Measurements from ENCODE around the gene ARHGAP12. TPM values are rescaled to one million over a fixed set of nuclear protein-coding genes. Genes with fewer than 3 reads are reported as not detected.

ARHGAP12 gene
- polyA plus RNA-seq, 2 donors = 6.9 to 19.8 TPM

DNA sequence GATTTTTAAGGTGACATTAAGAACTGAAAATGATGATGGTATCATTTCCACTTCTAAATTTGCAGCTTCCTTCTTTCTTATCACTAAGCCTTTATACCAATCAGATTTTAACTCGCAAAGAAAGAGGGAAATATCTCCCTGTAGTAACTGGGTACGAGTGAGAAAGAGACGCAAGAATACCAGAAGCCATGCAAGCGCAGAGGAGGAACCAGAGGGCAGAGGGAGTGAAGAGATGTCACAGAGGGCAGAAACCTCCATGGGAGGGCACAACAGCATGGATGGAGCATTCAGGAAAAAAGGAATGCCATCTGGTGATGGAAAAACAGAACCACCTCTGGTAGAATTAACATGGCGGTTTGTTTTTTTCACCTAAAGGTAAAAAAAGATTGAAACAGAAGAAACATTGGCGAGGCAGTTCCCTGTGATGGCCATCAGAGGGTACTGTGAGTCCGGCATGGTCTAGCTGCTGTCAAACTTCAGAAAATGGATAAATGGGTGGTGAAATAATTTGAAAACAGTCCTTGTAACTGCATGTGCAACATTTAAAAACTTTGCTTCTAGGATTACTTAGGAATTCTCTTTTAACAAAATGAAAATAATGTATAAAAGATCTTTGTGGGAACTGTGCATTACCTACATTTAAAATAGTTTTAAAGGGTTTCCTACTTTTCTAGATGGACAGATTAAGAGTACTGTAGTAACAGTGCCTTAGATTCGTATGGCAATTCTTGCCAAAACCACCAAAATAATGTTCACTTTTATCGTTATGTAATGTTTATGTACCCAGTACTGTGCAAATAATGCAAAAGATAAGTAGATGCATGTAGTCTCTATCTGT is 91.8 kb downstream of the ARHGAP12 start:
- no peaks in the 10 kb centered on the region for H3K9me3 ChIP-seq (ENCODE audit: control insufficient read depth in 2 of 2, insufficient read depth in 1 of 2, low read depth in 1 of 2, low read length in 1 of 2)
- no peaks in the 10 kb centered on the region for H3K27me3 ChIP-seq (ENCODE audit: control insufficient read depth in 1 of 2, insufficient read depth in 2 of 2, low read length in 2 of 2)
- no peaks in the 10 kb centered on the region for H3K4me1 ChIP-seq (ENCODE audit: control insufficient read depth in 2 of 2, insufficient read depth in 2 of 2, low read length in 1 of 2)
- no peak overlapping the region for H3K27ac ChIP-seq (ENCODE audit: low read depth in 2 of 2, low read length in 1 of 2)
- no peak overlapping the region for H3K4me3 ChIP-seq (ENCODE audit: low read depth in 1 of 2, low read length in 2 of 2)
- 81 to 87% methylated on average over 9 of the region's 9 CpGs for WGBS, 2 donors
- H3K36me3 ChIP-seq (ENCODE audit: control insufficient read depth in 2 of 2, insufficient read depth in 2 of 2, low read length in 1 of 2) = no peaks in the 10 kb centered on the region

DNA sequence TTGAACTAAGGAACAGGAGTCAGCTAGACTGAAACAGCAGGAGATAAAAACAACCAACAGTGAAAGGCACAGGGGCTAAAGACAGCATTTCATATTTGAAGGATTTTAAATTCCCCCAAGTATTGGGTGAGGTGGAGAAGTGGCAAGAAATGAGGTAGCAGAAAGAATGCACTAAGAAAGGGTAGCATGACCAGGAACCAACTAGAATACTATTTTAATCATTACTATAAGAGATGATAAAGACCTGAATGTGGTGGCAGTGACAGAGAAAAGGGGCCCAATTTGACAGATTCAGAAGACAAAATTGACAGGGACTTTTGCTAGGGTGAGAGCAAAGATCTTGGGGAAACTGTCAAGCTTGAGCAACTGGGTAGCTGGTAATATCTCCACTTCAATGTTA is 94.9 kb downstream of the ARHGAP12 start:
- H3K36me3 ChIP-seq (ENCODE audit: control insufficient read depth in 2 of 2, insufficient read depth in 2 of 2, low read length in 1 of 2) = no peaks in the 10 kb centered on the region

DNA sequence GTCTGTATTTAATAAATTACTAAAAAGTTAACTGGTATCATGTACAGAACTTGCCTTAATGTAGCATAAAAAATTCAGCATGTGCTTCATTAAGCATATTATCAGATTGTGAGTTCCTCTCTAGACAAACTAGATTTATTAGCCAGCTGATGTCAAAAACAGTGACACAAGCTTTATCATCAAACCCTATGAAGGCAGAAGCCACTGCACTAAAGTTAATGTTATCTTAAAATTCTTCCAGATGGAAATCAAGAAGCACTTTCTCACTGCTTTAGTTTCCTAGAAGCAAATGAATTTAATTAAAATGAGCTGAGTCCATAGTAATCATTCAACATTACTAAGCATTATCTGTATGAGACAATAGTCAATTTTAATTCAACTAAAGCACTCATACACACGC is 96.4 kb downstream of the ARHGAP12 start:
- 92 to 93% methylated on average over 1 of the region's 1 CpG for WGBS, 2 donors
- no peaks in the 10 kb centered on the region for H3K4me1 ChIP-seq (ENCODE audit: control insufficient read depth in 2 of 2, insufficient read depth in 2 of 2, low read length in 1 of 2)
- H3K27ac ChIP-seq (ENCODE audit: low read depth in 2 of 2, low read length in 1 of 2) = no peak overlapping the region
- H3K27me3 ChIP-seq (ENCODE audit: control insufficient read depth in 1 of 2, insufficient read depth in 2 of 2, low read length in 2 of 2) = no peaks in the 10 kb centered on the region
- no peaks in the 10 kb centered on the region for H3K9me3 ChIP-seq (ENCODE audit: control insufficient read depth in 2 of 2, insufficient read depth in 1 of 2, low read depth in 1 of 2, low read length in 1 of 2)
- no peaks in the 10 kb centered on the region for H3K36me3 ChIP-seq (ENCODE audit: control insufficient read depth in 2 of 2, insufficient read depth in 2 of 2, low read length in 1 of 2)
- no peak overlapping the region for H3K4me3 ChIP-seq (ENCODE audit: low read depth in 1 of 2, low read length in 2 of 2)

More for the DNA sequence above, 94.9 kb downstream of the ARHGAP12 start:
- Histone ChIP-seq H3K9me3 (ENCODE audit: control insufficient read depth in 2 of 2, insufficient read depth in 1 of 2, low read depth in 1 of 2, low read length in 1 of 2) (no peaks in the 10 kb centered on the region), H3K4me1 (ENCODE audit: control insufficient read depth in 2 of 2, insufficient read depth in 2 of 2, low read length in 1 of 2) (no peaks in the 10 kb centered on the region), H3K4me3 (ENCODE audit: low read depth in 1 of 2, low read length in 2 of 2) (no peak overlapping the region), H3K27ac (ENCODE audit: low read depth in 2 of 2, low read length in 1 of 2) (no peak overlapping the region), H3K27me3 (ENCODE audit: control insufficient read depth in 1 of 2, insufficient read depth in 2 of 2, low read length in 2 of 2) (no peaks in the 10 kb centered on the region)

DNA sequence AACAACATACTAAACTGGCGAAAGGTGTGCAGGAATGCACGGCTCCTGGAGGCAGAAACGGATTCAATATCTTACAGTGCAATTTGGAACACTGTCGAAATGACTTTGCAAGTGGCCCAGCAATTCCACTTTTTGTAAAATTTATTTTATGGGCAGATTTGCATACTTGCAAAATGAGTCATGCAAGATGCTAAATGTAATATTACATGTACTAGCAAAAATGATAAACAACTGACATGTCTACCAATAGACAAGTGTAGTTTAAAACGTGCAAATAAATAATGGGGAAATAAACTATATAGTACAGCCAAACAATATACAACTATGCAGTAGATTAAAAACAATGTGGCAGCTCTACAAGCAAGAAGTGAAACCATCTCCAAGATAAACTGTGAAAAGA is 97.7 kb downstream of the ARHGAP12 start:
- H3K9me3 ChIP-seq (ENCODE audit: control insufficient read depth in 2 of 2, insufficient read depth in 1 of 2, low read depth in 1 of 2, low read length in 1 of 2) = no peaks in the 10 kb centered on the region
- 78 to 81% methylated on average over 5 of the region's 5 CpGs for WGBS, 2 donors
- no peak overlapping the region for H3K4me3 ChIP-seq (ENCODE audit: low read depth in 1 of 2, low read length in 2 of 2)
- no peak overlapping the region for H3K27ac ChIP-seq (ENCODE audit: low read depth in 2 of 2, low read length in 1 of 2)
- no peaks in the 10 kb centered on the region for H3K4me1 ChIP-seq (ENCODE audit: control insufficient read depth in 2 of 2, insufficient read depth in 2 of 2, low read length in 1 of 2)
- H3K27me3 ChIP-seq (ENCODE audit: control insufficient read depth in 1 of 2, insufficient read depth in 2 of 2, low read length in 2 of 2) = no peaks in the 10 kb centered on the region
- H3K36me3 ChIP-seq (ENCODE audit: control insufficient read depth in 2 of 2, insufficient read depth in 2 of 2, low read length in 1 of 2) = no peaks in the 10 kb centered on the region

DNA sequence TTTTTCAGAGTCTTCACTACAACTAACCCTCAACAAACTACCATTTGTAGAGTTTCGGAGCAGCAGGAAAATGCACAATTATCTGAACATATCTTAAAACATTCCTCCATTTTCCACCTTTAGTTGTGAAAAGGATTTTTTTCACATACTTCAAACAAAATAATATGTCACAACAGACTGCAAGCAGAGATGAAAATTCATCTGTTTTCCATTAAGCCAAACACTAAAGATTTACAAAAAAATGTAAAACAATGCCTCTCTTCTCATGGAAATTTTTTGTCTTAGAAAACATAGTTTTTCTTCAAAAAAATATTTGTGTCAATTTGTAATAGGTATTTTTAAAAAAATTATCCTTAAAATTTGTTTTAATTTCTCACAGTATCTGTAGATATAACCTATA is 98.9 kb downstream of the ARHGAP12 start:
- Histone ChIP-seq H3K4me3 (ENCODE audit: low read depth in 1 of 2, low read length in 2 of 2) (no peak overlapping the region), H3K27ac (ENCODE audit: low read depth in 2 of 2, low read length in 1 of 2) (no peak overlapping the region), H3K27me3 (ENCODE audit: control insufficient read depth in 1 of 2, insufficient read depth in 2 of 2, low read length in 2 of 2) (no peaks in the 10 kb centered on the region), H3K9me3 (ENCODE audit: control insufficient read depth in 2 of 2, insufficient read depth in 1 of 2, low read depth in 1 of 2, low read length in 1 of 2) (no peaks in the 10 kb centered on the region), H3K36me3 (ENCODE audit: control insufficient read depth in 2 of 2, insufficient read depth in 2 of 2, low read length in 1 of 2) (no peaks in the 10 kb centered on the region), H3K4me1 (ENCODE audit: control insufficient read depth in 2 of 2, insufficient read depth in 2 of 2, low read length in 1 of 2) (no peaks in the 10 kb centered on the region)
- WGBS, 2 donors = 93 to 99% methylated on average over 1 of the region's 1 CpG

DNA sequence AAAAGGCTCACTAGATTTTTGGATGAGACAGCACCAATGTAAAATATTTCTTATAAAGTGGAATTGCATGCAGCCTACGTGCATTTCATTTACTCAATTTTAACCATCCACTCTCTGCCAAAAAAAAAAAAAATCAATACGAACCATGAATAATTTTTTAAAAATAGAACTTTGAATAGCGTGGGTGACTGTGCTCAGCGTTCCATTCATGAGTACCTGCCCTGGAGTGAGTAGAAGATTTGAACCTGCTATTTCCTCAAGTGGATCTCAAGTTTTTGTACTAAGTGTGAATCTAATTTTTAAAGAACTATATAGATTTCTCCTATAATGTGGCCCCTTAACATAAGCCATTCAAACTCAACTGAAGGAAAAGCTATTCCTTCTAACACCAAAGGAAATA is 105.3 kb downstream of the ARHGAP12 start:
- WGBS, 2 donors = 83 to 90% methylated on average over 4 of the region's 4 CpGs
- Histone ChIP-seq H3K4me3 (ENCODE audit: low read depth in 1 of 2, low read length in 2 of 2) (no peak overlapping the region), H3K27ac (ENCODE audit: low read depth in 2 of 2, low read length in 1 of 2) (no peak overlapping the region), H3K9me3 (ENCODE audit: control insufficient read depth in 2 of 2, insufficient read depth in 1 of 2, low read depth in 1 of 2, low read length in 1 of 2) (no peaks in the 10 kb centered on the region), H3K36me3 (ENCODE audit: control insufficient read depth in 2 of 2, insufficient read depth in 2 of 2, low read length in 1 of 2) (no peaks in the 10 kb centered on the region), H3K27me3 (ENCODE audit: control insufficient read depth in 1 of 2, insufficient read depth in 2 of 2, low read length in 2 of 2) (no peaks in the 10 kb centered on the region), H3K4me1 (ENCODE audit: control insufficient read depth in 2 of 2, insufficient read depth in 2 of 2, low read length in 1 of 2) (no peaks in the 10 kb centered on the region)

DNA sequence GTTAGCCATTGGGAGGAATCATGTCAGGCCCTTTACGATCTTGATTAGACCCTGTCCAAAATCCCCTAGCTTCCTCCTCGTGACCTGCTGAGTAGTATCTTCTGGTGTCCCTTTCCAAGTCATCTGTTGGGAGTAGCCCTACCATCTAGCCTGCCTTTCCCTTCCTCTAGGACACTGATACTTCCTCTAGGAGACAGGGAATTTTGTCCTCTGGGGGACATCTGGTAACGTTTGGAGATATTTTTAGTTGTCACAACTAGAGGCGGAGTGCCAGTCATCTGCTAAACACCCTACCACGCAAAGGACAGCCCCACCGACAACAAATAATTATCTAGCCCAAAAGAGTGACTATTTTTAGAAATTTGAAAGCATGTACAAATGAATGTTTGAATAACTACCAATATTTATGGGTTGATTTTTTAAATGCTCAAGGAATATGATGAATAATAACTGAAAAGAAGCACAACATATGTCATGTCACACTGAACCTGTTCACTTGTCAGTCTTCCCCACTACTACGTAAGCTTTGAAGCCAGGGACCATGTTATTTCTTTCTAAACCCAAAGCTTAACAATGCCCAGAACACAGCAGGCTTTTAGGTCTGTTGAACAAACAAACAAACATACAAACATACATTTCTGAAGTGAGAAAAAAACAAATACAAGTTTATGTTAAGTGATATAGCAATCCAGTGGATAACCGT is 105.9 kb downstream of the ARHGAP12 start:
- Histone ChIP-seq H3K4me3 (ENCODE audit: low read depth in 1 of 2, low read length in 2 of 2) (no peak overlapping the region), H3K27me3 (ENCODE audit: control insufficient read depth in 1 of 2, insufficient read depth in 2 of 2, low read length in 2 of 2) (no peaks in the 10 kb centered on the region), H3K9me3 (ENCODE audit: control insufficient read depth in 2 of 2, insufficient read depth in 1 of 2, low read depth in 1 of 2, low read length in 1 of 2) (no peaks in the 10 kb centered on the region), H3K27ac (ENCODE audit: low read depth in 2 of 2, low read length in 1 of 2) (no peak overlapping the region), H3K36me3 (ENCODE audit: control insufficient read depth in 2 of 2, insufficient read depth in 2 of 2, low read length in 1 of 2) (no peaks in the 10 kb centered on the region), H3K4me1 (ENCODE audit: control insufficient read depth in 2 of 2, insufficient read depth in 2 of 2, low read length in 1 of 2) (no peaks in the 10 kb centered on the region)
- 81 to 85% methylated on average over 8 of the region's 8 CpGs for WGBS, 2 donors

DNA sequence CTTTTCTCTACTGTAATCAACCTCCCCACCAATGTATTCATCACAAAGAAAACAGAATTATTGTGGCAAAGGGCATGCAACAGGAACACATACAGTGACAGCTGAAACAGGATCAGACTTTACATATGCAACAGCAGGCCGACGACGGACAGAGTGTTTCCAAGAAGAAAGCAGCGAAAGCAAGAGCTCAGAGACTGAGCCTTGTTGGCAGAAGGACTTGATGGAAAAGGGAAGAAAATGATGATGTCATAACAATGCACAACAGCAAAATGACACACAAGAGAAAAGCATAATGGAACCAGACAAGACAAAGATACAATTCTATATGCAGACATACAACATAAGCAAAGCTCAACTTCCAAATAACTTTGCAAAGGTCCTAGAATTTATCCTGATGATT is 106.5 kb downstream of the ARHGAP12 start:
- H3K36me3 ChIP-seq (ENCODE audit: control insufficient read depth in 2 of 2, insufficient read depth in 2 of 2, low read length in 1 of 2) = no peaks in the 10 kb centered on the region
- H3K27me3 ChIP-seq (ENCODE audit: control insufficient read depth in 1 of 2, insufficient read depth in 2 of 2, low read length in 2 of 2) = no peaks in the 10 kb centered on the region
- H3K4me1 ChIP-seq (ENCODE audit: control insufficient read depth in 2 of 2, insufficient read depth in 2 of 2, low read length in 1 of 2) = no peaks in the 10 kb centered on the region
- 85 to 87% methylated on average over 4 of the region's 4 CpGs for WGBS, 2 donors
- no peaks in the 10 kb centered on the region for H3K9me3 ChIP-seq (ENCODE audit: control insufficient read depth in 2 of 2, insufficient read depth in 1 of 2, low read depth in 1 of 2, low read length in 1 of 2)
- H3K4me3 ChIP-seq (ENCODE audit: low read depth in 1 of 2, low read length in 2 of 2) = no peak overlapping the region
- H3K27ac ChIP-seq (ENCODE audit: low read depth in 2 of 2, low read length in 1 of 2) = no peak overlapping the region

DNA sequence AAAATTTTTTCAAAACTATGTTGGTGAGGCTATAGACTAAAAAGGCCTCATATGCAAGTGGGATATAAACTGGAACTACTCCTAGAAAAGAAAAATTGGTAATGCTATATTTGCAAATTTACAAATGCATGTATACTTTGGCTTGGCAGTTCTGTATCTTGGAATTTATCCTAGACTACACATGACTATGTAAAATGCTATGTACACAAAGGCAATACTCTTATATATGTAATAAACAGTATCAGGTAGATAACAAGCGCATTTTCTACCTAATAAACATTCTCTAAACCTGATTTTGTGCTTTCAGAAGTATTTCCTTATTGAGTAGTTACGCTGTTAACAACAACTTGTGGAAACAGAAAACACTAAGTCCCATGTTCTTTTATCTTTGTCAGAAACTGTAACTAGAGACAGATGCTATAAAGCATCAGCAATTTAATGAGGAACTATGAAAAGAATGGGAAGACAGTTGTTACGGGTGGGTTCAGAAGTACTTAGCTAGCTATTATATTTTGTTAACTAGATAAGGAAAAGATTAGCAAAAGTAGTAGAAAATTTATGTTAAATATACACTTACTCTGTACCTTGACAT is 107.8 kb downstream of the ARHGAP12 start:
- Histone ChIP-seq H3K4me1 (ENCODE audit: control insufficient read depth in 2 of 2, insufficient read depth in 2 of 2, low read length in 1 of 2) (no peaks in the 10 kb centered on the region), H3K36me3 (ENCODE audit: control insufficient read depth in 2 of 2, insufficient read depth in 2 of 2, low read length in 1 of 2) (no peaks in the 10 kb centered on the region), H3K27me3 (ENCODE audit: control insufficient read depth in 1 of 2, insufficient read depth in 2 of 2, low read length in 2 of 2) (no peaks in the 10 kb centered on the region), H3K9me3 (ENCODE audit: control insufficient read depth in 2 of 2, insufficient read depth in 1 of 2, low read depth in 1 of 2, low read length in 1 of 2) (no peaks in the 10 kb centered on the region), H3K4me3 (ENCODE audit: low read depth in 1 of 2, low read length in 2 of 2) (no peak overlapping the region), H3K27ac (ENCODE audit: low read depth in 2 of 2, low read length in 1 of 2) (no peak overlapping the region)
- 83 to 93% methylated on average over 3 of the region's 3 CpGs for WGBS, 2 donors
